Fibroblast of lung (primary cell): ENCODE results near the gene KCNMA1.

Experiments used
- CTCF ChIP-seq, 2 donors: IDR thresholded peaks in 1 of 2; conservative IDR thresholded peaks in 1 of 2; 1 replicate in 1 of 2; 2 replicates in 1 of 2; pipeline ENCODE4 v1.5.1; 2011 to 2012; ENCODE audit warnings: low read length in 2 of 2, control low read depth in 1 of 2, inconsistent platforms in 1 of 2, low read depth in 1 of 2, mild to moderate bottlenecking in 1 of 2
- EZH2 ChIP-seq: IDR thresholded peaks from 2 replicates; pipeline ENCODE4 v1.5.1; 2012; ENCODE audit warnings: low read length, control low read depth, mild to moderate bottlenecking; ENCODE audit errors: missing control alignments

- no peak for TF ChIP-seq CTCF (conservative IDR thresholded peaks at IDR 0.05 in 1 of 2, IDR thresholded peaks at IDR 0.05 in 1 of 2; ENCODE audit: low read depth in 1 of 2, low read length in 2 of 2)
- TF ChIP-seq EZH2: no peak
Observed at GRCh38 chr10:77268721-77269120, 368.9 kb downstream of the KCNMA1 start.
